Left lung (tissue), 10 donors: Measurements from ENCODE around the gene CDC42EP4. TPM values are rescaled to one million over a fixed set of nuclear protein-coding genes. Genes with fewer than 3 reads are reported as not detected.
A peak's percentile ranks its signal among the peaks of the same experiment; 100 is the strongest.

Experiments used
- ATAC-seq: fragments of 200-7000 bp; cut with Tn5 transposase; one replicate; pipeline ENCODE4 v1.9.1; 2020; ENCODE audit warnings: moderate library complexity
- DNase-seq, 4 donors: peaks; one replicate each; pipeline ENCODE4 v3.0.0-alpha.2; 2013 to 2020
- H3K27ac ChIP-seq, 2 donors: fragments of 200-600 bp; sonication (generic) in 1 of 2; one replicate each; pipeline versions ENCODE4 v1.5.0 to v1.8.0; 2020 to 2021
- H3K27me3 ChIP-seq, 2 donors: fragments of 200-600 bp; sonication (generic) in 1 of 2; one replicate each; pipeline versions ENCODE4 v1.5.0 to v1.8.0; 2020 to 2021
- H3K36me3 ChIP-seq, 2 donors: fragments of 200-600 bp; sonication (generic) in 1 of 2; one replicate each; pipeline versions ENCODE4 v1.5.0 to v1.8.0; 2020 to 2021
- H3K4me1 ChIP-seq, 2 donors: fragments of 200-600 bp; one replicate each; pipeline ENCODE4 v1.8.0; 2021
- H3K4me3 ChIP-seq, 2 donors: fragments of 200-600 bp; sonication (generic) in 1 of 2; one replicate each; pipeline versions ENCODE4 v1.5.0 to v1.8.0; 2020 to 2021; ENCODE audit warnings: mild to moderate bottlenecking in 1 of 2
- H3K9me3 ChIP-seq, 2 donors: fragments of 200-600 bp; sonication (generic) in 1 of 2; one replicate each; pipeline versions ENCODE4 v1.5.0 to v1.8.0; 2020 to 2021
- CTCF ChIP-seq, 2 donors: fragments of 200-600 bp; sonication (generic) in 1 of 2; IDR thresholded peaks; one replicate each; pipeline versions ENCODE4 v1.5.0 to v1.8.0; 2021; ENCODE audit warnings: antibody characterized with exemption in 2 of 2
- intact Hi-C, 2 donors: fragments of 100-400 bp; cut with DNase I; formaldehyde crosslinking; loops; one replicate each; pipeline versions ENCODE4 v1.11.2 to v1.14.2; 2022
- polyA plus RNA-seq, 6 donors: library from polyadenylated mRNA; unstranded; fragments of 120-200 nt; gene quantifications; one replicate each; pipeline ENCODE4 v1.2.1, GENCODE V29; 2013; ENCODE audit not compliant: insufficient read length in 6 of 6
- total RNA-seq, 2 donors: library from RNA; stranded (reverse); fragmentation: NEBNext Ultra II Directional; extraction: Animal tissue kit (Norgen Biotek cat#: 25700); gene quantifications; one replicate each; pipeline ENCODE4 v1.2.1, GENCODE V29; 2021
- donor health status: DM: no; HTN: yes; CAD: no.
- donor health status: DM: no; HTN: no; CAD: no.

The CDC42EP4 gene
- total and polyA plus RNA-seq, 8 donors, result 30.2 to 86.3 (median 67.1) TPM

DNA sequence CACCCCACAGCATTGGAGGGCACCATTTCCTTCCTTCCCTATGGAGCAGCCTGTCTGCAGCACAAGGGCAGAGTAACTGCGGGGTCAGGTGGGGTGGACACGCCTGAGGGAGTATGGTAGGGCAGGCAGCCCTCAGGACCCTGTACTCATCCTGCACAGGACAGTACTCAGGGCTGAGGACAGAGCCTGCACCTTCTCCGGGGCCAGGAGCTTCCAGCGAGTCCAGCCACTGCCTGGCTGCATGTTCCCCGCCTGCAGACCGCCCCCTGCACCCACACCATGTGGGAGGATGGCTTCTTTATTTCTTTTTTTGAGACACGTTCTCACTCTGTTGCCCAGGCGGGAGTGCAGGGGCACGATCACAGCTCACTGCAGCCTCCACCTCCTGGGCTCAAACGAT lies 47.6 kb upstream of the CDC42EP4 start:
- H3K27me3 ChIP-seq, result no peaks in the 10 kb centered on the region
- intact Hi-C loops, result no loop called here
- TF ChIP-seq CTCF (IDR thresholded peaks at IDR 0.05), result no peak
- no peak for ATAC-seq
- H3K4me1 ChIP-seq, result peaks cover 0 to 4% of the 10 kb centered on the region in 2 donors
- no peak for DNase-seq
- no peak overlapping the region for H3K27ac ChIP-seq
- H3K4me3 ChIP-seq, result no peak overlapping the region
- H3K9me3 ChIP-seq, result no peaks in the 10 kb centered on the region
- H3K36me3 ChIP-seq, result no peaks in the 10 kb centered on the region

GRCh38 chr17:73358668-73359067 lies 46.9 kb upstream of the CDC42EP4 start:
- no peak for TF ChIP-seq CTCF (IDR thresholded peaks at IDR 0.05)
- Histone ChIP-seq H3K36me3 (no peaks in the 10 kb centered on the region), H3K9me3 (no peaks in the 10 kb centered on the region), H3K4me1 (peaks cover 0 to 4% of the 10 kb centered on the region in 2 donors), H3K4me3 (no peak overlapping the region), H3K27ac (no peak overlapping the region), H3K27me3 (no peaks in the 10 kb centered on the region)
- ATAC-seq (peak; percentile 4), DNase-seq (no peak)
- intact Hi-C loops, result no loop called here

DNA sequence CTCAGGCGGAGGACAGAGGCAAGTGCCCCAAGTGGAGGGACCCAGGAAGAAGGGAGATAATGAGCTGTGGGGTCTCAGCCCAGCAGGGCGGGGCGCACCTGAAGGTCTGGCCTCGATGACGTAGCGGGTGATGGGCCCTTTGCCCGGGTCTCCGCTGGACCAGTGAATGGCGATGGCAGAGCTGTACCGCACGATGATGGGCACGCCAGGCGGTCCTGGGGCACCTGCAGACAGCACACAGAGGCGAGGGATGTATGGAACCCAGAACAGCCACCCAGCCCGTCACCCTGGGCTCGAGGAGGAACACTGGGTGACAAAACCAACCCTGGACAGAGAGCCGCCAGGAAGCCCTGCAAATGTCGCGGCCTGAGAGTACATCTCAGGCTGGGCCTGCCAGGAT lies 46.2 kb upstream of the CDC42EP4 start:
- Histone ChIP-seq H3K4me3 (no peak overlapping the region), H3K27me3 (no peaks in the 10 kb centered on the region), H3K9me3 (no peaks in the 10 kb centered on the region), H3K27ac (no peak overlapping the region), H3K36me3 (no peaks in the 10 kb centered on the region), H3K4me1 (peaks cover 0 to 4% of the 10 kb centered on the region in 2 donors)
- TF ChIP-seq CTCF (IDR thresholded peaks at IDR 0.05), result no peak
- intact Hi-C loops, result no loop called here
- ATAC-seq, result no peak
- no peak for DNase-seq

GRCh38 chr17:73357318-73357717 lies 45.5 kb upstream of the CDC42EP4 start:
- intact Hi-C loops, result no loop called here

DNA sequence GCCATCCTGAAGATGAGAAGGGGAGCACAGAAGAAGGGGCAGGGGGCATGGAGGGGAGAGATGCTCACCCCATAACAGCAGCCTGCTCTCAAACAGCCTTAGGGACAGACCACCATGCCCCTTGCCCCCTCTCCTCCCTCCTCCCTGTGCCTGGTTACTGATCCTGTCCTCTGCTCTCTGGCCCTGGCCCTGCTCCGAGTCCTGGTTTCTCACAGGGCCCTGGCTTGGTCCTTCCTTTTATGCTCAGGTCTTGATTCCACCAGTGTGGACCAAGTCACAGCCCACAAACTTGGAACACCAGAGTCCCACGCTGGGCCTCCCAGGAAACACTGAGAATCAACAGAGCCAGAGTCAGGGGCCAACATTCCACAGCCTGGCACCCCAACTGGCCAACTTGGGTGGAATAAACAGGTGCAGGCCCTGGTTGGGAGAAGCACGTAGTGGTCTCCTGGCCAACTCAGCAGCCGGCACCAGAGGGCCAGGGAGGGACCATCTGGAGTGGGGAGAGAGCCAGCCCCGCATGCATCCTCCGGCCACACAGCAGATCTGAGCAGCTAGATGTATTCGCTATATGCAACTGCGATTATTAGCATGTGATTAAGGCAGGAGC lies 44.9 kb upstream of the CDC42EP4 start:
- intact Hi-C loops, result no loop called here

More at GRCh38 chr17:73357318-73357717, 45.5 kb upstream of the CDC42EP4 start:
- peak in 1 of 4 donors; percentile 46 for DNase-seq
- ATAC-seq, result no peak
- TF ChIP-seq CTCF (IDR thresholded peaks at IDR 0.05), result no peak
- Histone ChIP-seq H3K36me3 (no peaks in the 10 kb centered on the region), H3K4me1 (peaks cover 0 to 4% of the 10 kb centered on the region in 2 donors), H3K27ac (no peak overlapping the region), H3K27me3 (no peaks in the 10 kb centered on the region), H3K4me3 (no peak overlapping the region), H3K9me3 (no peaks in the 10 kb centered on the region)

More for the DNA sequence above, 44.9 kb upstream of the CDC42EP4 start:
- H3K4me1 ChIP-seq, result peaks cover 0 to 4% of the 10 kb centered on the region in 2 donors
- H3K27me3 ChIP-seq, result no peaks in the 10 kb centered on the region
- DNase-seq, result peak in 1 of 4 donors; percentile 48
- no peak overlapping the region for H3K27ac ChIP-seq
- TF ChIP-seq CTCF (IDR thresholded peaks at IDR 0.05), result no peak
- no peak overlapping the region for H3K4me3 ChIP-seq
- ATAC-seq, result no peak
- H3K36me3 ChIP-seq, result no peaks in the 10 kb centered on the region
- H3K9me3 ChIP-seq, result no peaks in the 10 kb centered on the region
